ENCODE data around the gene MEX3D. TPM values are rescaled to one million over a fixed set of nuclear protein-coding genes. Genes with fewer than 3 reads are reported as not detected.
A peak's percentile ranks its signal among the peaks of the same experiment; 100 is the strongest.

Gene MEX3D
- polyA plus RNA-seq, 1 experiment, result 5.4 TPM

GRCh38 chr19:1593501-1593772, 25.3 kb upstream of the MEX3D start:
- TF ChIP-seq CTCF (IDR thresholded peaks at IDR 0.05; ENCODE audit: insufficient read depth, low read depth, low read length), result no peak
- CTCF ChIA-PET, result interaction anchor here (1.0 to 2.1 kb wide), 4 partner anchors 12 to 175 kb away, joined by 3 to 5 read pairs (median 4); partner anchors contain the start of gene UQCR11
- DNase-seq (ENCODE audit: low read depth), result no peak
- POLR2A ChIA-PET, result interaction anchor here (0.8 kb wide), 1 partner anchor 29 kb away, joined by 6 read pairs; no protein-coding TSS in a partner anchor
- peak overlapping the region; percentile 95; the same call in 1 of the 2 replicates for H3K4me3 ChIP-seq (ENCODE audit: low read depth, low read length)
- H3K36me3 ChIP-seq (ENCODE audit: control insufficient read depth, insufficient read depth, low read length), result peaks cover 13% of the 10 kb centered on the region
- no peaks in the 10 kb centered on the region for H3K27me3 ChIP-seq (ENCODE audit: control insufficient read depth, insufficient read depth, low read length)

- no peaks in the 10 kb centered on the region for H3K27me3 ChIP-seq (ENCODE audit: control insufficient read depth, insufficient read depth, low read length)
- peaks cover 12% of the 10 kb centered on the region for H3K36me3 ChIP-seq (ENCODE audit: control insufficient read depth, insufficient read depth, low read length)
- CTCF ChIA-PET, result interaction anchor here (1.0 to 2.1 kb wide), 4 partner anchors 13 to 175 kb away, joined by 3 to 5 read pairs (median 4); partner anchors contain the start of gene UQCR11
Observed at GRCh38 chr19:1592755-1593500, 24.8 kb upstream of the MEX3D start, which contains the start of gene MBD3. Gene MBD3 (minus strand): TSS chr19:1592865. CDS start chr19:1592631, 234 bp downstream.

GRCh38 chr19:1592024-1592754, 24.1 kb upstream of the MEX3D start:
- H3K27me3 ChIP-seq (ENCODE audit: control insufficient read depth, insufficient read depth, low read length), result no peaks in the 10 kb centered on the region
- DNase-seq (ENCODE audit: low read depth), result peak; percentile 25
- H3K4me3 ChIP-seq (ENCODE audit: low read depth, low read length), result peak overlapping the region; percentile 95
- no peak for TF ChIP-seq CTCF (IDR thresholded peaks at IDR 0.05; ENCODE audit: insufficient read depth, low read depth, low read length)
- POLR2A ChIA-PET, result no interaction called here
- CTCF ChIA-PET, result interaction anchor here (1.2 to 1.9 kb wide), 5 partner anchors 16 to 204 kb away, joined by 3 to 6 read pairs (median 3); no protein-coding TSS in a partner anchor
- H3K36me3 ChIP-seq (ENCODE audit: control insufficient read depth, insufficient read depth, low read length), result peaks cover 4% of the 10 kb centered on the region

More at GRCh38 chr19:1592755-1593500, 24.8 kb upstream of the MEX3D start, which contains the start of gene MBD3:
- DNase-seq (ENCODE audit: low read depth), result peak; percentile 39
- TF ChIP-seq CTCF (IDR thresholded peaks at IDR 0.05; ENCODE audit: insufficient read depth, low read depth, low read length), result no peak
- H3K4me3 ChIP-seq (ENCODE audit: low read depth, low read length), result peak within 1 kb of the TSS; percentile 95
- POLR2A ChIA-PET, result interaction anchor here (0.6 to 0.8 kb wide), 2 partner anchors 28 to 51 kb away, joined by 4 to 6 read pairs; no protein-coding TSS in a partner anchor

- ChIA-PET POLR2A (interaction anchor here (0.6 kb wide), 2 partner anchors 25 to 489 kb away, joined by 4 to 6 read pairs; no protein-coding TSS in a partner anchor), CTCF (interaction anchor here (0.6 to 1.6 kb wide), 8 partner anchors 12 to 204 kb away, joined by 3 to 7 read pairs (median 3); no protein-coding TSS in a partner anchor)
- no peak for TF ChIP-seq CTCF (IDR thresholded peaks at IDR 0.05; ENCODE audit: insufficient read depth, low read depth, low read length)
- DNase-seq (ENCODE audit: low read depth), result no peak
- peaks cover 2% of the 10 kb centered on the region; the same call in 1 of the 2 replicates for H3K36me3 ChIP-seq (ENCODE audit: control insufficient read depth, insufficient read depth, low read length)
- no peaks in the 10 kb centered on the region for H3K27me3 ChIP-seq (ENCODE audit: control insufficient read depth, insufficient read depth, low read length)
- H3K4me3 ChIP-seq (ENCODE audit: low read depth, low read length), result peak overlapping the region; percentile 95
Observed at GRCh38 chr19:1591421-1592023, 23.4 kb upstream of the MEX3D start.
